Measurements from ENCODE around the gene MCF2L2. TPM values are rescaled to one million over a fixed set of nuclear protein-coding genes. Genes with fewer than 3 reads are reported as not detected.

MCF2L2 gene
- total RNA-seq, 1 experiment from 2014 or later = 3.9 TPM

DNA sequence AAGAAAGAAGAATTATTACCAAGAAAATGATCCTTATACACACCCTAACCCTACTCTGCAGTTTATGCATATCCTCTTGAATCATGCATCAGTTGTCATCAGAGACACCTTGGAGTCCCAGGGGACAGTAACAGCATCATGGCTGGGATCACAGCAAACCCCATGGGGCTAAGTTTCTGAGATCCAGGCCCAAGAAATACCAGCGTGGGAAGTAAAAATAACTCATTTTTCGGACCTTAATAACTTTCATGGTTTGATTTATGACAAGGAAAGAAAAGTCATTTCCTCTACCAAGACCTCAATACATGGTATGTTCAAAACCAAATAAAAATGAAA lies 214.2 kb downstream of the MCF2L2 start:
- peaks cover 5% of the 10 kb centered on the region for H3K4me1 Mint-ChIP-seq (ENCODE audit: low read depth, unreplicated experiment)
- Histone ChIP-seq H3K9me3 (no peaks in the 10 kb centered on the region), H3K36me3 (ENCODE audit: control insufficient read depth, insufficient read depth, low read length) (no peaks in the 10 kb centered on the region), H3K4me3 (ENCODE audit: low read depth, low read length) (no peak overlapping the region), H3K27me3 (replicated peaks; ENCODE audit: control insufficient read depth, insufficient read depth, low read length) (no peaks in the 10 kb centered on the region), H3K4me1 (0 out of 2 replicates have a peak, but pooled peaks cover 4% of the 10 kb centered on the region)
- no peaks in the 10 kb centered on the region for H3K9me3 Mint-ChIP-seq (ENCODE audit: unreplicated experiment)
- H3K4me3 Mint-ChIP-seq (ENCODE audit: unreplicated experiment) = no peak overlapping the region
- ChIA-PET CTCF (no interaction called here), POLR2A (no interaction called here)
- no peak for DNase-seq
- TF ChIP-seq, protein P1, sequence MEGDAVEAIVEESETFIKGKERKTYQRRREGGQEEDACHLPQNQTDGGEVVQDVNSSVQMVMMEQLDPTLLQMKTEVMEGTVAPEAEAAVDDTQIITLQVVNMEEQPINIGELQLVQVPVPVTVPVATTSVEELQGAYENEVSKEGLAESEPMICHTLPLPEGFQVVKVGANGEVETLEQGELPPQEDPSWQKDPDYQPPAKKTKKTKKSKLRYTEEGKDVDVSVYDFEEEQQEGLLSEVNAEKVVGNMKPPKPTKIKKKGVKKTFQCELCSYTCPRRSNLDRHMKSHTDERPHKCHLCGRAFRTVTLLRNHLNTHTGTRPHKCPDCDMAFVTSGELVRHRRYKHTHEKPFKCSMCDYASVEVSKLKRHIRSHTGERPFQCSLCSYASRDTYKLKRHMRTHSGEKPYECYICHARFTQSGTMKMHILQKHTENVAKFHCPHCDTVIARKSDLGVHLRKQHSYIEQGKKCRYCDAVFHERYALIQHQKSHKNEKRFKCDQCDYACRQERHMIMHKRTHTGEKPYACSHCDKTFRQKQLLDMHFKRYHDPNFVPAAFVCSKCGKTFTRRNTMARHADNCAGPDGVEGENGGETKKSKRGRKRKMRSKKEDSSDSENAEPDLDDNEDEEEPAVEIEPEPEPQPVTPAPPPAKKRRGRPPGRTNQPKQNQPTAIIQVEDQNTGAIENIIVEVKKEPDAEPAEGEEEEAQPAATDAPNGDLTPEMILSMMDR (IDR thresholded peaks at IDR 0.05; ENCODE audit: insufficient read depth in 1 of 2, low read depth in 1 of 2, low read length in 1 of 2, severe bottlenecking in 1 of 2, unreplicated experiment in 1 of 2) = no peak
- H3K27ac Mint-ChIP-seq (ENCODE audit: unreplicated experiment) = no peak overlapping the region
- H3K36me3 Mint-ChIP-seq (ENCODE audit: insufficient read depth, unreplicated experiment) = peaks cover 6% of the 10 kb centered on the region
- BruUV-seq (replicated peaks) = no TSS peak
- intact Hi-C loops (cut with micrococcal nuclease; ENCODE audit: unreplicated experiment) = no loop called here
- H3K27me3 Mint-ChIP-seq (ENCODE audit: insufficient read depth, unreplicated experiment) = no peaks in the 10 kb centered on the region

DNA sequence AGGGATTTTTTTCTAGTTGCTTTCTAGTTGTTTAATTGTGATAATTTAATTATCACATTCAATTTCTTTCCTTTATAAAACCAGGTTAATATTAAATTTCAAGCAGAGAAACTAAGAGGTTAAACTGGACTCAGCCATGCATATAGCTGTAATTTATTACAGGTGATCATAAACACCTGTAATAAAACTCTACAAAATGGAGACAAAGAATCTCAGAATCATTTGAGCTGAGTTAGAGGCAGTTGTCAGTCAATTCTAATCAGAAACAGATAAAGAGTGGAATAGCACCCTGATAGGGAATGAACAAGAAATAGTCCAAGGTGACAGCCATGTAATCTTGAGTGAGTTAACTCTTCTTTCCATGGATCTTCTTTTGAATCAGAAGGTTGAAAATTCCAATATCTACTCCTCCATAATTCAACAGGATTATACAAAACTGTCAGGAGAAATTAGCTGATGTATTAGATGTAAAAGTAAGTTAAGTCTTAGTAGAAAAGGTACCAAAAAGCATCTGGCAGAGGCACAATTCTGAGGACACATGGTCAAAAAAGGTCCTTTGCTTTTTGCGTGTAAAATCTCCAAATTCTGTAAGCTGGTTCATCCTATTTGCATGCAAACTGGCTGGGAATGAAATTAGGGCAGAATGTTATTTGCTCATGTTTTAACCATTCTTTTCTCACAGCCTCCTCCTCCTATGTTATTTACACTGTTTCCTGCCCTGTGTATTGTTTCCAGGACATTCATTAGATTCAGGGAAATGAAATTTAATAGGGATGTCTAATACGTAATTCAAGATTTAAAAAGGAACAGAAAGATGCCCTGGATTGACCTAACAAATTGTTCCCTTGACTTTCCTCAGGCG lies 214.8 kb downstream of the MCF2L2 start:
- BruUV-seq (replicated peaks) = no TSS peak
- Histone ChIP-seq H3K27me3 (replicated peaks; ENCODE audit: control insufficient read depth, insufficient read depth, low read length) (no peaks in the 10 kb centered on the region), H3K9me3 (no peaks in the 10 kb centered on the region), H3K4me3 (ENCODE audit: low read depth, low read length) (no peak overlapping the region), H3K4me1 (0 out of 2 replicates have a peak, but pooled peaks cover 4% of the 10 kb centered on the region), H3K36me3 (ENCODE audit: control insufficient read depth, insufficient read depth, low read length) (no peaks in the 10 kb centered on the region)
- no peak for DNase-seq
- H3K4me3 Mint-ChIP-seq (ENCODE audit: unreplicated experiment) = no peak overlapping the region
- peaks cover 6% of the 10 kb centered on the region for H3K36me3 Mint-ChIP-seq (ENCODE audit: insufficient read depth, unreplicated experiment)
- H3K4me1 Mint-ChIP-seq (ENCODE audit: low read depth, unreplicated experiment) = peaks cover 5% of the 10 kb centered on the region
- H3K9me3 Mint-ChIP-seq (ENCODE audit: unreplicated experiment) = no peaks in the 10 kb centered on the region
- TF ChIP-seq, protein P1 (IDR thresholded peaks at IDR 0.05; ENCODE audit: insufficient read depth in 1 of 2, low read depth in 1 of 2, low read length in 1 of 2, severe bottlenecking in 1 of 2, unreplicated experiment in 1 of 2) = no peak
- ChIA-PET POLR2A (no interaction called here), CTCF (interaction anchor here (0.6 kb wide), 1 partner anchor 25 kb away, joined by 3 read pairs; no protein-coding TSS in a partner anchor)
- no peak overlapping the region for H3K27ac Mint-ChIP-seq (ENCODE audit: unreplicated experiment)
- H3K27me3 Mint-ChIP-seq (ENCODE audit: insufficient read depth, unreplicated experiment) = no peaks in the 10 kb centered on the region
- intact Hi-C loops (cut with micrococcal nuclease; ENCODE audit: unreplicated experiment) = no loop called here

DNA sequence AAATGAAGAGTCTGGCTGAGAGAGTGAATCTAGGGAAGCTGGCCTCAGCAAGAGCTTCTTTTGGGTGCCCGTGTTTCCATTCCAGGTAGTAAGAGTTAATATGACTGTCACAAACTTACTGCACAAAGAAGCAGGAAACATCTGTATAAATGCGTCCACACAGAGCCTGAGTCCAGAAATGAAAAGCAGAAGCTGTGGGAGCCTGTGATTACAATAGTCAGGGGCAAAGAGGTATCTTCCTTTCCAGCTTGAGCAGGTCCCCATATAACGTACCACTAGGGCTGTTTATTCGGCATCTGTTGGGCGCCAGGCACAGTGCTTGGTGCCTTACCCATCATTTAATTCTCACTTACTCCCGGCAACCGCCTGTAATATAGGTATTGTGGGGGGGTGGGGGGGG lies 215.9 kb downstream of the MCF2L2 start:
- Mint-ChIP-seq H3K4me3 (ENCODE audit: unreplicated experiment) (no peak overlapping the region), H3K36me3 (ENCODE audit: insufficient read depth, unreplicated experiment) (peaks cover 3% of the 10 kb centered on the region), H3K9me3 (ENCODE audit: unreplicated experiment) (no peaks in the 10 kb centered on the region), H3K27me3 (ENCODE audit: insufficient read depth, unreplicated experiment) (no peaks in the 10 kb centered on the region), H3K4me1 (ENCODE audit: low read depth, unreplicated experiment) (peaks cover 5% of the 10 kb centered on the region), H3K27ac (ENCODE audit: unreplicated experiment) (no peak overlapping the region)
- CTCF ChIA-PET = no interaction called here
- no TSS peak for BruUV-seq (replicated peaks)
- 0 out of 2 replicates have a peak, but pooled peaks cover 4% of the 10 kb centered on the region for H3K4me1 ChIP-seq
- intact Hi-C loops (cut with micrococcal nuclease; ENCODE audit: unreplicated experiment) = no loop called here
- no peaks in the 10 kb centered on the region for H3K27me3 ChIP-seq (replicated peaks; ENCODE audit: control insufficient read depth, insufficient read depth, low read length)
- no peaks in the 10 kb centered on the region for H3K36me3 ChIP-seq (ENCODE audit: control insufficient read depth, insufficient read depth, low read length)
- TF ChIP-seq, protein P1 (IDR thresholded peaks at IDR 0.05; ENCODE audit: insufficient read depth in 1 of 2, low read depth in 1 of 2, low read length in 1 of 2, severe bottlenecking in 1 of 2, unreplicated experiment in 1 of 2) = no peak
- DNase-seq = no peak
- no peaks in the 10 kb centered on the region for H3K9me3 ChIP-seq
- POLR2A ChIA-PET = no interaction called here
- H3K4me3 ChIP-seq (ENCODE audit: low read depth, low read length) = no peak overlapping the region

All from Caco-2 (cell line).